Kidney (tissue), 14 donors: ENCODE measurements around the gene ARL14EPL. TPM values are rescaled to one million over a fixed set of nuclear protein-coding genes. Genes with fewer than 3 reads are reported as not detected.

ENCODE experiments used
- DNase-seq, 5 donors: peaks; one replicate each; pipeline ENCODE4 v3.0.0-alpha.2; 2013 to 2020
- FAIRE-seq: peaks from 2 replicates; lab custom pipeline; 2012; peaks lifted over from hg19 to GRCh38; lab: Jason Lieb, UNC
- H3K27ac ChIP-seq, 2 donors: one replicate each; pipeline ENCODE4 v1.7.0; 2013; ENCODE audit warnings: low read depth in 2 of 2, low read length in 2 of 2, inconsistent platforms in 1 of 2
- H3K27me3 ChIP-seq: one replicate; pipeline ENCODE4 v1.7.1; 2013; ENCODE audit warnings: low read length, inconsistent platforms; ENCODE audit not compliant: control insufficient read depth, insufficient read depth
- H3K36me3 ChIP-seq, 3 donors: one replicate each; pipeline versions ENCODE4 v1.7.0 to v1.7.1; 2013; ENCODE audit warnings: low read length in 3 of 3, control low read depth in 1 of 3, inconsistent platforms in 1 of 3; ENCODE audit not compliant: insufficient read depth in 3 of 3, control insufficient read depth in 2 of 3
- H3K4me1 ChIP-seq, 3 donors: one replicate each; pipeline versions ENCODE4 v1.7.0 to v1.7.1; 2013; ENCODE audit warnings: low read length in 3 of 3, inconsistent platforms in 1 of 3, low read depth in 1 of 3; ENCODE audit not compliant: control insufficient read depth in 2 of 3, insufficient read depth in 2 of 3
- H3K4me3 ChIP-seq, 3 donors: one replicate each; pipeline versions ENCODE4 v1.7.0 to v1.8.1; 2013; ENCODE audit warnings: low read length in 3 of 3, control low read depth in 1 of 3, inconsistent platforms in 1 of 3
- H3K9ac ChIP-seq, 3 donors: one replicate each; pipeline versions ENCODE4 v1.7.0 to v1.7.1; 2013; ENCODE audit warnings: low read length in 3 of 3, control low read depth in 1 of 3, inconsistent platforms in 1 of 3
- H3K9me3 ChIP-seq, 3 donors: one replicate each; pipeline versions ENCODE4 v1.7.0 to v1.7.1; 2013; ENCODE audit warnings: low read length in 3 of 3, control low read depth in 1 of 3, inconsistent platforms in 1 of 3; ENCODE audit not compliant: control insufficient read depth in 2 of 3, insufficient read depth in 1 of 3
- CTCF ChIP-seq: IDR thresholded peaks from 3 replicates; pipeline ENCODE4 v1.5.1; 2012; ENCODE audit warnings: mild to moderate bottlenecking, moderate library complexity, borderline replicate concordance; ENCODE audit not compliant: insufficient read depth; ENCODE audit errors: extremely low read depth
- intact Hi-C: fragments of 100-400 bp; cut with DNase I; formaldehyde crosslinking; loops from one replicate; pipeline ENCODE4 v1.11.1; 2022
- polyA plus RNA-seq: library from polyadenylated mRNA; stranded (reverse); fragments of 350-450 nt; fragmentation: Illumina TruSeq; extraction: RNeasy Lipid Tissue Mini Kit (QIAGEN cat#74804); gene quantifications from one replicate; pipeline ENCODE4 v1.2.3, GENCODE V29; 2014; ENCODE audit warnings: low read depth, low replicate concordance; ENCODE audit not compliant: insufficient read depth
- total RNA-seq: library from RNA; stranded (reverse); fragmentation: NEBNext Ultra II Directional; extraction: Animal tissue kit (Norgen Biotek cat#: 25700); gene quantifications from one replicate; pipeline ENCODE4 v1.2.1, GENCODE V29; 2021
- donor health status: control.
- donor health status: control.
- donor health status: control.
- donor health status: control.
- donor health status: control.
- donor health status: DM: yes; HTN: yes; CAD: no.
- donor health status: Normal renal cell carcinoma (clear cell type).

The ARL14EPL gene
- total and polyA plus RNA-seq, 2 donors from 2014 or later = not detected

GRCh38 chr5:116046823-116047222 is 14.6 kb downstream of the ARL14EPL start:
- Histone ChIP-seq H3K9me3 (no peaks in the 10 kb centered on the region), H3K27ac (no peak overlapping the region), H3K36me3 (no peaks in the 10 kb centered on the region), H3K4me1 (no peaks in the 10 kb centered on the region), H3K27me3 (no peaks in the 10 kb centered on the region), H3K9ac (no peak overlapping the region), H3K4me3 (no peak overlapping the region)
- TF ChIP-seq CTCF = no peak
- no peak for FAIRE-seq
- intact Hi-C loops = no loop called here
- DNase-seq = no peak

GRCh38 chr5:116058346-116058936 is 26.2 kb downstream of the ARL14EPL start:
- Histone ChIP-seq H3K27ac (no peak overlapping the region), H3K4me3 (no peak overlapping the region), H3K9ac (no peak overlapping the region), H3K36me3 (no peaks in the 10 kb centered on the region), H3K4me1 (no peaks in the 10 kb centered on the region), H3K9me3 (no peaks in the 10 kb centered on the region), H3K27me3 (no peaks in the 10 kb centered on the region)
- intact Hi-C loops = no loop called here
- no peak for FAIRE-seq
- DNase-seq = no peak
- no peak for TF ChIP-seq CTCF

- intact Hi-C loops = no loop called here
- Histone ChIP-seq H3K4me1 (no peaks in the 10 kb centered on the region), H3K4me3 (no peak overlapping the region), H3K27me3 (no peaks in the 10 kb centered on the region), H3K36me3 (no peaks in the 10 kb centered on the region), H3K27ac (no peak overlapping the region), H3K9me3 (no peaks in the 10 kb centered on the region), H3K9ac (no peak overlapping the region)
- no peak for TF ChIP-seq CTCF
- FAIRE-seq = no peak
- no peak for DNase-seq
Observed at GRCh38 chr5:116062352-116062751, 30.1 kb downstream of the ARL14EPL start.

GRCh38 chr5:116063950-116064349 is 31.7 kb downstream of the ARL14EPL start:
- no peak for TF ChIP-seq CTCF
- Histone ChIP-seq H3K9me3 (no peaks in the 10 kb centered on the region), H3K27me3 (no peaks in the 10 kb centered on the region), H3K4me3 (no peak overlapping the region), H3K9ac (no peak overlapping the region), H3K27ac (no peak overlapping the region), H3K4me1 (no peaks in the 10 kb centered on the region), H3K36me3 (no peaks in the 10 kb centered on the region)
- DNase-seq = no peak
- intact Hi-C loops = no loop called here
- no peak for FAIRE-seq
